IMR-90 (cell line): ENCODE data around the gene INF2. TPM values are rescaled to one million over a fixed set of nuclear protein-coding genes. Genes with fewer than 3 reads are reported as not detected.

Experiments
- ATAC-seq: fragments of 200-7000 bp; cut with Tn5 transposase; 2 replicates; pipeline ENCODE4 v1.9.1; 2020; ENCODE audit warnings: low read depth, mild to moderate bottlenecking, moderate library complexity
- BruUV-seq: library from RNA; stranded (reverse); fragments of 400-500 nt; replicated peaks from 2 replicates; lab custom pipeline; 2021; lab: Mats Ljungman, UMichigan
- CTCF ChIA-PET: fragments of 300-600 bp; formaldehyde crosslinking; extraction: SDS; loops from one replicate; lab custom pipeline; 2021; ENCODE audit warnings: antibody characterized with exemption; lab: Yijun Ruan, JAX
- POLR2A ChIA-PET: fragments of 300-600 bp; sonication (Branson Sonifier 250); formaldehyde crosslinking; loops from one replicate; lab custom pipeline; 2022; ENCODE audit warnings: antibody characterized with exemption; ENCODE audit not compliant: unreplicated experiment; lab: Charles Lee
- DNase-seq: peaks from one replicate; pipeline ENCODE4 v3.0.0; 2013
- H2AFZ ChIP-seq: replicated peaks from 2 replicates; pipeline ENCODE3; 2013; ENCODE audit warnings: low read length, mild to moderate bottlenecking; ENCODE audit not compliant: poor library complexity
- H2AK5ac ChIP-seq: 2 replicates; pipeline ENCODE4 v1.6.1; 2013; ENCODE audit warnings: low read depth, low read length, inconsistent platforms
- H2AK9ac ChIP-seq: replicated peaks from 2 replicates; pipeline ENCODE3; 2013; ENCODE audit warnings: mild to moderate bottlenecking, low read depth, low read length, moderate library complexity; ENCODE audit not compliant: poor library complexity
- H2BK120ac ChIP-seq: 2 replicates; pipeline ENCODE4 v1.6.1; 2013; ENCODE audit warnings: low read depth, low read length, inconsistent platforms
- H2BK15ac ChIP-seq: 3 replicates; pipeline ENCODE4 v1.6.1; 2013; ENCODE audit warnings: low read depth, low read length, inconsistent platforms
- H2BK20ac ChIP-seq: 2 replicates; pipeline ENCODE4 v1.6.1; 2013; ENCODE audit warnings: low read depth, mild to moderate bottlenecking, inconsistent platforms, low read length, moderate library complexity
- H2BK5ac ChIP-seq: 2 replicates; pipeline ENCODE4 v1.6.1; 2013; ENCODE audit warnings: mild to moderate bottlenecking, low read depth, low read length, inconsistent platforms; ENCODE audit not compliant: poor library complexity, severe bottlenecking
- H3K14ac ChIP-seq: replicated peaks from 2 replicates; pipeline ENCODE4 v1.6.1; 2013; ENCODE audit warnings: low read depth, low read length, inconsistent platforms
- H3K18ac ChIP-seq: 2 replicates; pipeline ENCODE4 v1.6.1; 2013; ENCODE audit warnings: low read depth, low read length, control low read depth
- H3K23ac ChIP-seq: 2 replicates; pipeline ENCODE4 v1.6.1; 2013; ENCODE audit warnings: low read depth, low read length, inconsistent platforms
- H3K27ac ChIP-seq: 2 replicates; pipeline ENCODE4 v1.5.1; 2013; ENCODE audit warnings: mild to moderate bottlenecking, control low read depth, low read length; ENCODE audit not compliant: insufficient read depth
- H3K27me3 ChIP-seq: 2 replicates; pipeline ENCODE4 v1.6.1; 2013; ENCODE audit warnings: low read length; ENCODE audit not compliant: control insufficient read depth, insufficient read depth
- H3K36me3 ChIP-seq: 2 replicates; pipeline ENCODE4 v1.6.1; 2013; ENCODE audit warnings: low read length, mixed read lengths; ENCODE audit not compliant: control insufficient read depth, insufficient read depth
- H3K4ac ChIP-seq: 2 replicates; pipeline ENCODE4 v1.6.1; 2013; ENCODE audit warnings: low read depth, low read length, inconsistent platforms
- H3K4me1 ChIP-seq: 2 replicates; pipeline ENCODE4 v1.6.1; 2013; ENCODE audit warnings: low read length, mixed read lengths; ENCODE audit not compliant: control insufficient read depth, insufficient read depth
- H3K4me2 ChIP-seq: 2 replicates; pipeline ENCODE4 v1.6.1; 2013; ENCODE audit warnings: low read depth, mild to moderate bottlenecking, control low read depth, low read length, moderate library complexity
- H3K4me3 ChIP-seq: 2 replicates; pipeline ENCODE4 v1.5.1; 2013; ENCODE audit warnings: low read depth, mild to moderate bottlenecking, control low read depth, low read length, moderate library complexity; ENCODE audit not compliant: insufficient read depth
- H3K56ac ChIP-seq: 2 replicates; pipeline ENCODE4 v1.6.1; 2013; ENCODE audit warnings: low read length, inconsistent platforms; ENCODE audit not compliant: insufficient read depth; ENCODE audit errors: extremely low read depth
- H3K79me1 ChIP-seq, 2 experiments: 2 replicates each; pipeline ENCODE4 v1.6.1; 2013; ENCODE audit warnings: low read length in 2 of 2, inconsistent platforms in 1 of 2, low read depth in 1 of 2
- H3K9ac ChIP-seq: 2 replicates; pipeline ENCODE4 v1.6.1; 2013; ENCODE audit warnings: low read depth, low read length, control low read depth
- H3K9me1 ChIP-seq: 2 replicates; pipeline ENCODE4 v1.6.1; 2013; ENCODE audit warnings: low read length, inconsistent platforms; ENCODE audit not compliant: insufficient read depth
- H3K9me3 ChIP-seq: 2 replicates; pipeline ENCODE4 v1.6.1; 2013; ENCODE audit warnings: low read length; ENCODE audit not compliant: control insufficient read depth, insufficient read depth
- H4K20me1 ChIP-seq: 2 replicates; pipeline ENCODE4 v1.6.1; 2013; ENCODE audit warnings: low read length, inconsistent platforms; ENCODE audit not compliant: insufficient read depth
- H4K5ac ChIP-seq: 2 replicates; pipeline ENCODE4 v1.6.1; 2013; ENCODE audit warnings: mild to moderate bottlenecking, low read depth, low read length, control low read depth
- H4K8ac ChIP-seq, 2 experiments: 2 replicates each; pipeline ENCODE4 v1.6.1; 2013; ENCODE audit warnings: low read depth in 2 of 2, low read length in 2 of 2, control low read depth in 1 of 2, inconsistent platforms in 1 of 2
- H4K91ac ChIP-seq: 2 replicates; pipeline ENCODE4 v1.6.1; 2013; ENCODE audit warnings: low read depth, low read length, inconsistent platforms; ENCODE audit not compliant: insufficient read depth
- BHLHE40 ChIP-seq: fragments of 150-350 bp; IDR thresholded peaks from 2 replicates; pipeline ENCODE4 v1.6.1; 2016; ENCODE audit warnings: mild to moderate bottlenecking, low read depth, low read length
- CEBPB ChIP-seq: IDR thresholded peaks from 2 replicates; pipeline ENCODE4 v1.6.1; 2012; ENCODE audit warnings: low read depth, low read length, improper control_type of control experiment
- CTCF ChIP-seq: conservative IDR thresholded peaks from 2 replicates; pipeline ENCODE4 v1.5.1; 2012; ENCODE audit warnings: mild to moderate bottlenecking, low read depth, low read length, improper control_type of control experiment
- ELK1 ChIP-seq: fragments of 150-350 bp; IDR thresholded peaks from 2 replicates; pipeline ENCODE4 v1.6.1; 2016; ENCODE audit warnings: low read depth, mild to moderate bottlenecking, low read length, moderate library complexity, borderline replicate concordance
- FOS ChIP-seq: fragments of 150-350 bp; IDR thresholded peaks from 2 replicates; pipeline ENCODE4 v1.6.1; 2016; ENCODE audit warnings: low read depth, low read length
- MAFK ChIP-seq: IDR thresholded peaks from 2 replicates; pipeline ENCODE4 v1.6.1; 2012; ENCODE audit warnings: low read depth, low read length, improper control_type of control experiment
- MAZ ChIP-seq: IDR thresholded peaks from 2 replicates; pipeline ENCODE4 v1.6.1; 2012; ENCODE audit warnings: low read depth, mild to moderate bottlenecking, low read length, improper control_type of control experiment, moderate library complexity, borderline replicate concordance
- RAD21 ChIP-seq: IDR thresholded peaks from 2 replicates; pipeline ENCODE4 v1.6.1; 2012; ENCODE audit warnings: low read length, improper control_type of control experiment
- RFX5 ChIP-seq: IDR thresholded peaks from 2 replicates; pipeline ENCODE4 v1.8.0; 2012; ENCODE audit warnings: low read depth, mild to moderate bottlenecking, low read length, moderate library complexity
- USF2 ChIP-seq: fragments of 150-350 bp; IDR thresholded peaks from 2 replicates; pipeline ENCODE4 v1.6.1; 2017; ENCODE audit warnings: mild to moderate bottlenecking, antibody characterized with exemption, low read length, low read depth
- WGBS, 2 experiments: methylation state at CpG; one replicate each; pipeline versions ENCODE4 v1.1.5 to v1.1.7; 2013; ENCODE audit warnings: missing lambda C conversion rate in 2 of 2; ENCODE audit not compliant: insufficient read length in 1 of 2; ENCODE audit errors: extremely low coverage in 2 of 2; 5-methylcytosine and 5-hydroxymethylcytosine counted together
- dilution Hi-C: fragments of 300-500 bp; cut with HindIII; formaldehyde crosslinking; loops from one replicate; pipeline ENCODE4 v1.14.3; 2018; ENCODE audit warnings: low sequenced_read_pairs; ENCODE audit not compliant: unreplicated experiment
- in situ Hi-C: fragments of 300-500 bp; cut with MboI; formaldehyde crosslinking; loops from 3 replicates; pipeline ENCODE4 v1.14.3; 2019; ENCODE audit warnings: low sequenced_read_pairs, inconsistent platforms, mixed read lengths
- intact Hi-C: fragments of 100-400 bp; cut with micrococcal nuclease; formaldehyde crosslinking; loops from 2 replicates; pipeline ENCODE4 v1.10.0; 2022
- polyA plus RNA-seq, 3 experiments: library from polyadenylated mRNA; depleted of rRNA; stranded (reverse); fragments of >200 nt; gene quantifications; 2 replicates each; pipeline ENCODE4 v1.2.3, GENCODE V29; 2012; ENCODE audit warnings: low replicate concordance in 1 of 3
- total RNA-seq: library from RNA; depleted of rRNA; stranded (reverse); fragments of >200 nt; gene quantifications from 2 replicates; pipeline ENCODE4 v1.2.3, GENCODE V29; 2012

INF2 gene
- total and polyA plus RNA-seq, 2 of the 4 experiments (the other 2 are of a cell fraction), result 16.8 to 62.1 TPM

DNA sequence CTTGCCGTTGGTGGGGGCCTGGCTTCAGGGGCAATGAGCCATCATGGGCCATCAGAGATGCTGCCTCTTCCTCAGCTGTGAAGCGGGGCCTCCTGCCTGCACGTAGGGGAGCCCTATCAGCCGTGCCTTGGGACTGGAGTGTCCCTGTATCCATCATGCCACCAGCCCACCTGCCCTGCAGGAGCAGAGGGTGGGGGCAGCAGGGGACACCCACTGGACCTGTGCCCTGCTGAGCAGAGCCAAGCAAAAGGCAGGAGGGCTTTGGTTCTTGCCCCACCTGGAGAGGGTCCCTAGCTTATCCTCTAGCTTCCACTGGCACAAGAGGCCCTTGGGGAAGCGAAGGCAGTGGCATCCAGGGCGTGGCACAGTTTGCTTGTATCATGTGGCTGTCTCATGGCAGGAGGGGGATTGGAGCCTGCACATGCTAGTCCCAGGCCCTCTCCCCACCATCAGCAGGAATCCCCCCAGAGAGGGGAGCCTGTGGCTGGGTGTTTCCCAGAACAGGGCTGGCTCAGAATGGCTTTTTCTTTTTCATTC lies 44.7 kb downstream of the INF2 start:
- Histone ChIP-seq H2AFZ (peak overlapping the region; percentile 10), H4K91ac (no peak overlapping the region), H2BK120ac (no peak overlapping the region), H3K79me1 (no peaks in the 10 kb centered on the region), H3K9me1 (peaks cover 5% of the 10 kb centered on the region; the same call in 1 of the 2 replicates), H3K23ac (no peak overlapping the region), H2BK5ac (no peak overlapping the region), H3K36me3 (no peaks in the 10 kb centered on the region), H3K27ac (no peak overlapping the region), H3K9me3 (no peaks in the 10 kb centered on the region), H3K4me1 (peaks cover 15% of the 10 kb centered on the region), H3K14ac (no peak overlapping the region), H3K4ac (no peak overlapping the region), H4K5ac (no peak overlapping the region), H4K8ac (no peak overlapping the region), H3K4me3 (no peak overlapping the region), H2AK9ac (peak overlapping the region; percentile 52), H3K27me3 (no peaks in the 10 kb centered on the region), H3K18ac (no peak overlapping the region), H3K4me2 (no peak overlapping the region), H3K9ac (no peak overlapping the region), H3K56ac (no peak overlapping the region), H2BK20ac (no peak overlapping the region), H4K20me1 (no peaks in the 10 kb centered on the region), H2BK15ac (no peak overlapping the region), H2AK5ac (no peak overlapping the region; the same call in 1 of the 2 replicates)
- DNase-seq, result no peak
- ChIA-PET CTCF (no interaction called here), POLR2A (no interaction called here)
- in situ Hi-C loops, result no loop called here
- no TSS peak for BruUV-seq
- no peak for ATAC-seq
- dilution Hi-C loops, result no loop called here
- TF ChIP-seq CTCF (no peak), BHLHE40 (no peak), MAZ (no peak), FOS (no peak), ELK1 (no peak), CEBPB (no peak), RFX5 (no peak), USF2 (no peak), RAD21 (no peak), MAFK (no peak)
- 63% methylated on average over 2 of the region's 6 CpGs; no CpG with 5 or more reads in 1 of the 2 experiments for WGBS, 2 experiments
- intact Hi-C loops, result no loop called here
